ENCODE results near the gene NXPH1.

The NXPH1 gene

DNA sequence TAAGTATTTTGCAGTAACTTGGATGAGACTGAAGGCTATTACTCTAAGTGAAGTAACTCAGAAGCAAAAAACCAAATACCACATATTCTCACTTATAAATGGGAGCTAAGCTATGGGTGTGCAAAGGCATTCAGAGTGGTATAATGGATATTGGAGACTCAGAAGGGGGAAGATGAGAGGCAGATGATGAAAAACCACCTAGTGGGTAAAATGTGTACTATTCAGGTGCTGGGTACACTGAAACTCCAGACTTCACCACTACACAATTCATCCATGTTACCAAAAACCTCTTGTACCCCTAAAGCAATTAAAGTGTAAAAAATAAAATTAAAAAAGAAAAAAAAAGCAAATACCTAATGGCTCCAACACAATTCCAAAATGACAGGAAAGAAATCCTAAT lies 351.7 kb downstream of the NXPH1 start:
- H3K4me3 ChIP-seq (ENCODE audit: low read length): no peak overlapping the region
- TF ChIP-seq ZNF274 (IDR thresholded peaks at IDR 0.05; ENCODE audit: low read depth, low read length): no peak

GRCh38 chr7:8800986-8801385 lies 367.6 kb downstream of the NXPH1 start:
- no peak overlapping the region for H3K4me3 ChIP-seq (ENCODE audit: low read length)
- TF ChIP-seq ZNF274 (IDR thresholded peaks at IDR 0.05; ENCODE audit: low read depth, low read length): no peak

All from GM08714 (cell line).